ENCODE measurements around the gene TRIM17. TPM values are rescaled to one million over a fixed set of nuclear protein-coding genes. Genes with fewer than 3 reads are reported as not detected.

TRIM17 gene
- total and polyA plus RNA-seq, 2 of the 8 experiments (the other 6 are each of a cell fraction or from before 2014, with no cell fraction given): 1.1 to 2.2 TPM

- TF ChIP-seq USF2 (IDR thresholded peaks at IDR 0.05; ENCODE audit: low read length): no peak
- TF ChIP-seq EGR1 (IDR thresholded peaks at IDR 0.05; ENCODE audit: borderline replicate concordance, low read depth, low read length): no peak
These were observed 18.7 kb downstream of the TRIM17 start (continued) for GRCh38 chr1:228397966-228398365.
